ENCODE measurements around the gene RWDD4. TPM values are rescaled to one million over a fixed set of nuclear protein-coding genes. Genes with fewer than 3 reads are reported as not detected.
"Not testable (repeated sequence)": the region's sequence is repeated elsewhere in the genome, so short reads cannot be mapped to it uniquely, and the experiment has no call there.

Gene RWDD4
- total RNA-seq, 2 donors from 2014 or later: 8.8 to 16.7 TPM

DNA sequence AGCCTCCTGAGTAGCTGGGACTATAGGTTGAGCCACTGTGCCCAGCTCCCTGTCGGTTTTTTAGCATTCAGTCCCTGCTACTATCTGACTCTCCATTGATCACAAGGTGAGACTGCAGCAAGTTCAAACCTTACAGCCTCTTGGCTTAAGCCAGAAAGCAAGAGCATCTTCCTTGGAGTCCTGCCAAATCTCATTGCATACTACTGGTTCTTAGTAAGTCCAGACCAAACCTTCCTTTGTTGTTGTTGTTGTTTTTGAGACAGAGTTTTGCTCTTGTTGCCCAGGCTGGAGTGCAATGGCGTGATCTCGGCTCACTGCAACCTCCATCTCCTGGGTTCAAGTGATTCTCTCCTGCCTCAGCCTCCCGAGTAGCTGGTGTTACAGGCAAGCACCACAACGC, 31.7 kb downstream of the RWDD4 start:
- not testable (repeated sequence) for H3K27ac Mint-ChIP-seq; H3K27me3 Mint-ChIP-seq; H3K9me3 Mint-ChIP-seq; ATAC-seq (replicated peaks); H3K4me1 Mint-ChIP-seq; H3K36me3 Mint-ChIP-seq (ENCODE audit: low read depth); H3K4me3 Mint-ChIP-seq

GRCh38 chr4:183626168-183626567, 32.8 kb downstream of the RWDD4 start:
- Mint-ChIP-seq H3K4me1 (no peaks in the 10 kb centered on the region), H3K36me3 (ENCODE audit: low read depth) (no peaks in the 10 kb centered on the region), H3K9me3 (no peaks in the 10 kb centered on the region), H3K4me3 (no peak overlapping the region), H3K27me3 (no peaks in the 10 kb centered on the region), H3K27ac (no peak overlapping the region)
- ATAC-seq (replicated peaks): no peak

DNA sequence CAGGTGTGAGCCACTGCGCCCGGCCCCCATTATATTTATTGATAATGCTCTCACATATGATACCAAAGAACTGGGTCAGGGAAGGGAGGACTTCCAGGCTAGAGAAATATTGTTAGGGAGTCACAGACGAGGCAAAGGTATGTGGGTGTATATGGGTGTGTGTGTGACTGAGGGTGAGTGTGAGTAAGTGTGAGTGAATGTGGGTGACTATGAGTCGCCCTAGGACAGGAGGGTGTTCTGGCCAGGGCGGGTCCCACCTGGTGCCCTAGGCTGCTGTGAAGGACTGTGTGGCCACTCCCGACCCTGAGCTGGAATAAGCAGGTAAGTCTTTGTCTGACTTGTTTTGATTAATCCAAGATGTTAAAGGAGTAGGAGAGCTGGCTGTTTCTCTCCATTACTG, 34.4 kb downstream of the RWDD4 start:
- H3K4me1 Mint-ChIP-seq: no peaks in the 10 kb centered on the region
- H3K27ac Mint-ChIP-seq: no peak overlapping the region
- no peaks in the 10 kb centered on the region for H3K36me3 Mint-ChIP-seq (ENCODE audit: low read depth)
- H3K4me3 Mint-ChIP-seq: no peak overlapping the region
- H3K9me3 Mint-ChIP-seq: no peaks in the 10 kb centered on the region
- H3K27me3 Mint-ChIP-seq: no peaks in the 10 kb centered on the region
- ATAC-seq (replicated peaks): no peak

DNA sequence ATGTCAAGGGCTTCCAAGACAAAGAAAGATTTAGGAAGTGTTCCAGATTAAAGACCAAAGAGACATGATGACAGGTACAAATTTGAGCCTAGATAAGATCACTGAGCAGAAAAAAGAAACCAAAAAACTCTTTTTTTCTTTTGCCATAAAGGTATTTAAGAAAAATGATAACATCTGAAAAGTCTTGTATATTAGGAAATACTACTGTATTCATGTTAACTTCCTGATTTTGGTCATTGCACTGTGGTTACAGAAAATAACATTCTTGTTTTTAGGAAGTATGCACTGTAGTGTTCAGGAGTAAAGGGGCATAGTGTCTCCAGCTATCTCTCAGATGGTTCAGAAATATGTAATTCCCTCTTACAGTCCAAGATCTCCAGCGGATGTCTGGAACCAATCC, 37.1 kb downstream of the RWDD4 start:
- Mint-ChIP-seq H3K9me3 (no peaks in the 10 kb centered on the region), H3K27me3 (peaks cover 2% of the 10 kb centered on the region), H3K4me1 (no peaks in the 10 kb centered on the region), H3K36me3 (ENCODE audit: low read depth) (no peaks in the 10 kb centered on the region), H3K27ac (no peak overlapping the region), H3K4me3 (no peak overlapping the region)
- no peak for ATAC-seq (replicated peaks)

DNA sequence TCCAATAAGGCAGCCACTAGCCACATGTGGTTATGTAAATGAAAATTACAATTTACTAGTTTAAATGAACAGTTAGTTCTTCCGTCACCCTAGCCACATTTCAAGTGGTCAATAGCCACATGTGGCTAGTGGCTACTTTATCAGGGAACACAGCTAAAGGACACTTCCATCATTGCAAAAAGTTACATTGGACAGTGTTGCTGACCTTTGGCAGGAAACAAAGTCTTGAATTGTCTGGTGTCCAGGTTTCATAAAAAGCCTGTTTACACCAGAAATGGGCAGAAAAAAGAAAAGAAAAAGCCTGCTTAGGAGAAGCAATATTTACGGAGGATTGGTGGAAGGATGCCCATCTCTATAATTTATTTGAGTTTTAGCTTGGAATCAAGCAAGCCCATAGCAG, 38.6 kb downstream of the RWDD4 start:
- Mint-ChIP-seq H3K27ac (no peak overlapping the region), H3K4me3 (no peak overlapping the region), H3K4me1 (no peaks in the 10 kb centered on the region), H3K27me3 (peaks cover 9% of the 10 kb centered on the region), H3K36me3 (ENCODE audit: low read depth) (no peaks in the 10 kb centered on the region), H3K9me3 (no peaks in the 10 kb centered on the region)
- no peak for ATAC-seq (replicated peaks)

DNA sequence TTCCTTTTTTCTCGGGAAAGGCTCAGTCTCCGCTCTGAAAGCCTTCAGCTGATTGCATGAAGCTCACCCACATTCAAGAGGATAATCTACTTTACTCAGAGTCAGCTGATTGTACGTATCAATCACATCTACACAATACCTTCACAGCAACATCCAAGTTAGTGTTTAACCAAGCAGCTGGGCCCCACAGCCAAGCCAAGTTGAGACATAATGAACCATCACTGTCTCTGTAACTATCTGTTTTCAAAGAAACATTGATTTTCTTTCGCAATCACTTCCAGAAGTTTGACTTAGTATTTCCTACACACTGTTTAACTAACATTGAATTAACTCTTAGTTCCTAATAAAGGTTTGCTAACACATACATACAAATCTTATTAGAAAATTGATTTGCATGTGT, 40.3 kb downstream of the RWDD4 start:
- ATAC-seq (replicated peaks): no peak
- H3K4me1 Mint-ChIP-seq: no peaks in the 10 kb centered on the region
- H3K27ac Mint-ChIP-seq: no peak overlapping the region
- no peak overlapping the region for H3K4me3 Mint-ChIP-seq
- no peaks in the 10 kb centered on the region for H3K9me3 Mint-ChIP-seq
- no peaks in the 10 kb centered on the region for H3K36me3 Mint-ChIP-seq (ENCODE audit: low read depth)
- peaks cover 13% of the 10 kb centered on the region for H3K27me3 Mint-ChIP-seq

- H3K27ac Mint-ChIP-seq: no peak overlapping the region
- H3K4me3 Mint-ChIP-seq: no peak overlapping the region
- H3K9me3 Mint-ChIP-seq: no peaks in the 10 kb centered on the region
- no peaks in the 10 kb centered on the region for H3K36me3 Mint-ChIP-seq (ENCODE audit: low read depth)
- ATAC-seq (replicated peaks): no peak
- H3K27me3 Mint-ChIP-seq: peaks cover 17% of the 10 kb centered on the region
- no peaks in the 10 kb centered on the region for H3K4me1 Mint-ChIP-seq
Observed at GRCh38 chr4:183617075-183617474, 41.9 kb downstream of the RWDD4 start.

DNA sequence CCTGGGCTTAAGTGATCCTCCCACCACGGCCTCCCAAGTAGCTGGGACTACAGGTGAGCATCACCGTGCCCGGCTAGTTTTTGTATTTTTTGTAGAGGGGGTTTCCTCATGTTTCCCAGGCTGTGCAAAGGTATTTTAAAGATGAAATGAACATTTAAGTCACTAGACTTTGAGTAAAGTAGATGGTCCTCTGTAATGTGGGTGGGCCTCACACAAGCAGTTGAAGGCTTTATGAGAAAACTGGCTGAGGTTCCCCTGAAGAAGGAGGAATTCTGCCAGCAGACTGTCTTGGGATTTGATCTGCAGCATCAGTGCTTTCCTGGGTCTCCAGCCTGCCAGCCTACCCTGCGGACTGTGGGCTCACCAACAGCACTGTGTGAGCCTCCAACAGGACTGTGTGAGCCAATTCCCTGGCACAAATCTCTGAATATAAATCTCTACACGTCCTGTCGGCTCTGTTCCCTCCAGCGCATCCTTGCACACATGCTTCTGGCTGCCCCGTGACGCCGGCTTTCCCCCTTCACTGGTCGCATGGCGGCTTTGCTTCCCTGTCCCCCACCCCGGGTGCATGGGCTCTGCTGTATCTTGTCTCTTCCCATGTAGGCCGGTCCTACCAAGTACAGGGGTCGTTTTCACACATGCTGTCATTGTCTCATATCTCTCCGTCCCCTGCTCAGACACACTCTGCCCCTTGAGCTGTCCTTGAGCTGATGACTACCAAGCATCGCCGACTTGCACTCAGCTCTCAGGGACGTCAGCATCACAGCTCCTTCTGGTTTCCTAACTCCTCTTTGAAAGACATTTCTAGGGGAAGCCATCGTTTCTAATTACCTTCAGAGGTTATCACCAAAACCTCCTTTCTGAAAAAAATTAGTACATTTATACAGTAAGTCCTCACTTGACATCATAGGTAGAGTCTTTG, 46.4 kb downstream of the RWDD4 start:
- Mint-ChIP-seq H3K27me3 (peaks cover 17% of the 10 kb centered on the region), H3K36me3 (ENCODE audit: low read depth) (no peaks in the 10 kb centered on the region), H3K9me3 (no peaks in the 10 kb centered on the region), H3K4me3 (no peak overlapping the region), H3K27ac (no peak overlapping the region), H3K4me1 (no peaks in the 10 kb centered on the region)
- ATAC-seq (replicated peaks): no peak

DNA sequence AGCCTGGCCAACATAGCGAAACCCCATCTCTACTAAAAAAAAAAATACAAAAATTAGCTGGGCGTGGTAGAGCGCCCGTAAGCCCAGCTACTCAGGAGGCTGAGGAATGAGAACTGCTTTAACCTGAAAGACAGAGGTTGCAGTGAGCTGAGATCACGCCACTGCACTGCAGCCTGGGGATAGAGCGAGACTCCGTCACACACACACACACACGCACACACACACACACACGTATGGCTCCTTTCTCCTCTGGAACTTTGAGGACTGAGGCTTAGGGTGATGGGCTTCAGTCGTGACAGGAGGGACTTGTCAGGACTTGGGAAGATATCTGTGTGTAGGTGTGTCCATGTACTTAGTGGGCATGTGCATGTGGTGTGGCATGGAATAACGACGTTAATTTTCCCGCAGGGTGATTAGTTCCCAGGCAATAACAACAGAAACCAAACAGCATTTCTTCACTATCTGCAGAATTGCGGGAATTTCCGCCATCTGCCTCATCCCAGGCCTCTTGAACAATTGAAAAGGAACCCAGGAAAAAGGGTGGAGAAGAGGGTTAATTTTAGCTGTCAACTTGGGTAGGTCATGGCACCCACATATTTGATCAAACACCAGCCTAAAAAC, 47.7 kb downstream of the RWDD4 start:
- no peak for ATAC-seq (replicated peaks)
- Mint-ChIP-seq H3K4me3 (no peak overlapping the region), H3K36me3 (ENCODE audit: low read depth) (no peaks in the 10 kb centered on the region), H3K4me1 (no peaks in the 10 kb centered on the region), H3K27me3 (peaks cover 12% of the 10 kb centered on the region), H3K27ac (no peak overlapping the region), H3K9me3 (no peaks in the 10 kb centered on the region)

DNA sequence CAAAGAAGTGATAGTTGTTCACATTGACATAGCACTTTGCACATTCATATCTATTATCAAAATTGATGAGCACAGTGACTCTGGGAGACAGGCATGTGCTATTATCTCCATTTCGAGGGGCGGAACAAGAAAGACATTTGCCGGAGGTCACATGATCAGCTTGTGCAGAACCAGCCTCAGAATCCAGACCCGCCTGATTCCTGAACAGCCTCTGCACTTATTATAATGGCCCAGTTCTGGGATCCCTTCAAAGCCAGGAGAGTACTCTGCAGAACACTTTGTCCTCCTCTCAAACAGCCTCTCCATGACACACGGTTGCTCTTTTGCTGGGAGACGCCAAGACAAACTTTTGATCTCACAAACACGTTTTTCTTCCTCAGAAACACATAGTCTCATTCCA, 48.4 kb downstream of the RWDD4 start:
- Mint-ChIP-seq H3K4me1 (no peaks in the 10 kb centered on the region), H3K9me3 (no peaks in the 10 kb centered on the region), H3K27ac (no peak overlapping the region), H3K27me3 (peaks cover 7% of the 10 kb centered on the region), H3K4me3 (no peak overlapping the region), H3K36me3 (ENCODE audit: low read depth) (no peaks in the 10 kb centered on the region)
- no peak for ATAC-seq (replicated peaks)

GRCh38 chr4:183610033-183610432, 49.0 kb downstream of the RWDD4 start:
- Mint-ChIP-seq H3K27me3 (peaks cover 5% of the 10 kb centered on the region), H3K9me3 (no peaks in the 10 kb centered on the region), H3K27ac (no peak overlapping the region), H3K4me3 (no peak overlapping the region), H3K4me1 (no peaks in the 10 kb centered on the region), H3K36me3 (ENCODE audit: low read depth) (no peaks in the 10 kb centered on the region)
- no peak for ATAC-seq (replicated peaks)

DNA sequence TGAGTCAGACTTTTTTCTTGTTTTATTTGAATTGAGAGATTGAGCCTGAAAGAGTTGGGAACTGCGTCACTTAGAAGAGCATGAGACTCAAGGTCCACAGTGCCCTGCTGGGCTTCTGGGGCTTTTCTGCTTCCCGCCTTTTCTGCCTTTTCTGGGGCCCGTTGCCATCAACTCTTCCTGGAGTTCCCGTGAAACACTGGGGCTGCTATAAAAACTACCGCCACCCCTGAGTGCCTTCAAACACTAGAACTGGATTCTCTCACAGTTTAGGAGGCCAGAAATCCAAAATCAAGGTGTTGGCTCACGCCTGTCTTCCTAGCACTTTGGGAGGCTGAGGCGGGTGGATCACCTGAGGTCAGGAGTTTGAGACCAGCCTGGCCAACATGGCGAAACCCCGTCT, 49.8 kb downstream of the RWDD4 start:
- no peak for ATAC-seq (replicated peaks)
- Mint-ChIP-seq H3K9me3 (no peaks in the 10 kb centered on the region), H3K27me3 (peaks cover 4% of the 10 kb centered on the region), H3K36me3 (ENCODE audit: low read depth) (no peaks in the 10 kb centered on the region), H3K27ac (no peak overlapping the region), H3K4me1 (no peaks in the 10 kb centered on the region), H3K4me3 (no peak overlapping the region)

GRCh38 chr4:183607894-183608293, 51.1 kb downstream of the RWDD4 start:
- Mint-ChIP-seq H3K4me3 (no peak overlapping the region), H3K27me3 (peaks cover 3% of the 10 kb centered on the region), H3K9me3 (no peaks in the 10 kb centered on the region), H3K27ac (no peak overlapping the region), H3K36me3 (ENCODE audit: low read depth) (no peaks in the 10 kb centered on the region), H3K4me1 (no peaks in the 10 kb centered on the region)
- ATAC-seq (replicated peaks): no peak

GRCh38 chr4:183602557-183603027, 56.4 kb downstream of the RWDD4 start:
- Mint-ChIP-seq H3K27me3 (no peaks in the 10 kb centered on the region), H3K27ac (no peak overlapping the region), H3K4me3 (no peak overlapping the region), H3K4me1 (no peaks in the 10 kb centered on the region), H3K36me3 (ENCODE audit: low read depth) (no peaks in the 10 kb centered on the region), H3K9me3 (no peaks in the 10 kb centered on the region)
- no peak for ATAC-seq (replicated peaks)

DNA sequence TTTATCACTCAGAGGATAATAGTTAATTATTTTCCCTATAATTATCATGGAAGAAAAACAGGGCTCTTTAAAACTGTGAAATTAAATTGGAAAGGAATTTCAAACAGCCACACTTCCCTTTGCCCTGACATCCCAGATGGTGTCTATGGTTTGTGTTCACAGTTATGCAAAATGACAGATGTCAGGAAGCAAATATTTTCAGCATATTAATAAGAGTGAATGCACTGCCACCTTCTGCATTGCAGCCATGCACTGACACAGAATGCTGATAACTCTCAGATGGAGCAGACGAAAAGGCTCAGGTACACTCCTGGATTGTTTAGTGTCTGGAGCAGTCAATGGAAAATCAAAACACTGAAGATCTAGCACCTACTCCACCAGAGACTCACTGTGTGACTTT, 57.6 kb downstream of the RWDD4 start:
- Mint-ChIP-seq H3K27ac (no peak overlapping the region), H3K27me3 (no peaks in the 10 kb centered on the region), H3K9me3 (no peaks in the 10 kb centered on the region), H3K4me1 (no peaks in the 10 kb centered on the region), H3K4me3 (no peak overlapping the region), H3K36me3 (ENCODE audit: low read depth) (no peaks in the 10 kb centered on the region)
- ATAC-seq (replicated peaks): no peak

Data from activated T-helper 17 cell treated with anti-CD3 and anti-CD28 coated beads, Interleukin-2, amount 50 U/mL, for 72 hours (primary cell).